SK-N-SH (cell line): ENCODE data around the gene COBL. TPM values are rescaled to one million over a fixed set of nuclear protein-coding genes. Genes with fewer than 3 reads are reported as not detected.

Experiments
- CTCF ChIA-PET: fragments of 300-600, 350-600 bp; formaldehyde crosslinking; extraction: SDS; loops from one replicate; lab custom pipeline; 2021; lab: Yijun Ruan, JAX
- POLR2A ChIA-PET: fragments of 350-600 bp; sonication (Branson Sonifier 250); formaldehyde crosslinking; extraction: SDS; loops from one replicate; lab custom pipeline; 2020; ENCODE audit warnings: antibody characterized with exemption, inconsistent platforms; lab: Yijun Ruan, JAX
- DNase-seq: peaks from one replicate; pipeline ENCODE4 v3.0.0; 2012
- H2AFZ ChIP-seq: fragments of 200-600 bp; sonication (generic); 2 replicates; pipeline ENCODE4 v1.8.1; 2016; ENCODE audit warnings: antibody characterized with exemption, mild to moderate bottlenecking, low read depth
- H3F3A ChIP-seq: fragments of 200-600 bp; sonication (generic); replicated peaks from 2 replicates; pipeline ENCODE3; 2016; ENCODE audit warnings: antibody characterized with exemption, mild to moderate bottlenecking; ENCODE audit not compliant: insufficient read depth
- H3K27ac ChIP-seq, 2 experiments: fragments of 200-500 bp in 1 of 2; fragments of 200-600 bp in 1 of 2; sonication (Bioruptor generic) in 1 of 2; sonication (generic), shearing (Covaris generic) in 1 of 2; 2 replicates each; pipeline versions ENCODE4 v1.5.1 to v1.6.1; 2014 to 2016; ENCODE audit warnings: low read depth in 2 of 2, inconsistent platforms in 1 of 2, low read length in 1 of 2, mild to moderate bottlenecking in 1 of 2, mixed read lengths in 1 of 2
- H3K27me3 ChIP-seq: fragments of 200-600 bp; sonication (generic), shearing (Covaris generic); 2 replicates; pipeline ENCODE4 v1.6.1; 2016; ENCODE audit warnings: mixed run types; ENCODE audit not compliant: insufficient read depth
- H3K36me3 ChIP-seq, 2 experiments: fragments of 200-500 bp in 1 of 2; fragments of 200-600 bp in 1 of 2; sonication (Bioruptor generic) in 1 of 2; sonication (generic) in 1 of 2; replicated peaks in 1 of 2; 2 replicates each; pipeline versions ENCODE3 to v1.5.1; 2014 to 2016; ENCODE audit warnings: low read length in 1 of 2, mild to moderate bottlenecking in 1 of 2; ENCODE audit not compliant: insufficient read depth in 2 of 2, control insufficient read depth in 1 of 2
- H3K4me1 ChIP-seq, 2 experiments: fragments of 200-500 bp in 1 of 2; fragments of 200-600 bp in 1 of 2; sonication (Bioruptor generic) in 1 of 2; sonication (generic), shearing (Covaris generic) in 1 of 2; 2 replicates each; pipeline versions ENCODE4 v1.5.1 to v1.6.1; 2014 to 2016; ENCODE audit warnings: low read depth in 1 of 2, low read length in 1 of 2, mixed run types in 1 of 2; ENCODE audit not compliant: insufficient read depth in 2 of 2, control insufficient read depth in 1 of 2
- H3K4me2 ChIP-seq: fragments of 200-600 bp; sonication (generic), shearing (Covaris generic); 2 replicates; pipeline ENCODE4 v1.6.1; 2017; ENCODE audit warnings: mixed run types
- H3K4me3 ChIP-seq, 2 experiments: fragments of 200-500 bp in 1 of 2; fragments of 200-600 bp in 1 of 2; sonication (Bioruptor generic) in 1 of 2; sonication (generic), shearing (Covaris generic) in 1 of 2; 2 replicates each; pipeline versions ENCODE4 v1.5.1 to v1.8.1; 2014 to 2016; ENCODE audit warnings: low read depth in 2 of 2, inconsistent platforms in 1 of 2, low read length in 1 of 2, mild to moderate bottlenecking in 1 of 2, mixed read lengths in 1 of 2, moderate library complexity in 1 of 2
- H3K79me2 ChIP-seq: fragments of 200-600 bp; sonication (generic); 2 replicates; pipeline ENCODE4 v1.8.1; 2017; ENCODE audit warnings: mild to moderate bottlenecking; ENCODE audit not compliant: insufficient read depth
- H3K9ac ChIP-seq: fragments of 200-600 bp; sonication (generic); 2 replicates; pipeline ENCODE4 v1.6.1; 2017; ENCODE audit warnings: mixed run types
- H3K9me2 ChIP-seq: fragments of 200-600 bp; sonication (generic); 2 replicates; pipeline ENCODE4 v1.6.1; 2017; ENCODE audit warnings: mixed run types
- H3K9me3 ChIP-seq: fragments of 200-600 bp; sonication (generic); 2 replicates; pipeline ENCODE4 v1.6.1; 2017; ENCODE audit warnings: mixed run types, mild to moderate bottlenecking, moderate library complexity
- H4K20me1 ChIP-seq: fragments of 200-600 bp; sonication (generic); 2 replicates; pipeline ENCODE4 v1.6.1; 2017; ENCODE audit warnings: mild to moderate bottlenecking, mixed run types; ENCODE audit not compliant: insufficient read depth
- CHD2 ChIP-seq: fragments of 150-350 bp; IDR thresholded peaks from 2 replicates; pipeline ENCODE4 v1.6.1; 2018; ENCODE audit warnings: low read length; ENCODE audit not compliant: partially characterized antibody
- CTCF ChIP-seq: fragments of 200-600 bp; sonication (generic); IDR thresholded peaks from 2 replicates; pipeline ENCODE4 v1.6.1; 2017; ENCODE audit warnings: antibody characterized with exemption, mild to moderate bottlenecking, moderate library complexity
- ELF1 ChIP-seq: IDR thresholded peaks from 2 replicates; pipeline ENCODE4 v1.4.0; 2012
- FOSL2 ChIP-seq: IDR thresholded peaks from 2 replicates; pipeline ENCODE4 v1.4.0; 2012; ENCODE audit warnings: low read depth, mild to moderate bottlenecking, moderate library complexity, borderline replicate concordance
- FOXJ3 ChIP-seq: sonication (generic); formaldehyde crosslinking; IDR thresholded peaks from 2 replicates; pipeline ENCODE4 v1.5.1; 2020; ENCODE audit warnings: mild to moderate bottlenecking, missing genetic modification reagents
- JUND ChIP-seq: IDR thresholded peaks from 2 replicates; pipeline ENCODE4 v1.4.0; 2012
- MAX ChIP-seq: IDR thresholded peaks from 2 replicates; pipeline ENCODE4 v1.4.0; 2012; ENCODE audit warnings: low read depth
- MEF2A ChIP-seq: IDR thresholded peaks from 2 replicates; pipeline ENCODE4 v1.4.0; 2012; ENCODE audit warnings: low read depth, borderline replicate concordance
- PBX3 ChIP-seq: IDR thresholded peaks from 2 replicates; pipeline ENCODE4; 2012
- POLR2AphosphoS5 ChIP-seq: IDR thresholded peaks from 2 replicates; pipeline ENCODE4 v1.6.1; 2012; ENCODE audit warnings: low read depth, low read length
- RFX5 ChIP-seq: IDR thresholded peaks from 2 replicates; pipeline ENCODE4 v1.6.1; 2012; ENCODE audit warnings: mild to moderate bottlenecking, improper control_type of control experiment, low read length
- RXRA ChIP-seq: IDR thresholded peaks from 2 replicates; pipeline ENCODE4 v1.4.0; 2012; ENCODE audit warnings: low read depth, mild to moderate bottlenecking, borderline replicate concordance
- TCF12 ChIP-seq: IDR thresholded peaks from 2 replicates; pipeline ENCODE4 v1.4.0; 2012
- USF1 ChIP-seq: IDR thresholded peaks from 2 replicates; pipeline ENCODE4 v1.4.0; 2012; ENCODE audit warnings: low read depth, borderline replicate concordance
- ZBTB33 ChIP-seq: IDR thresholded peaks from 2 replicates; pipeline ENCODE4 v1.4.0; 2012; ENCODE audit warnings: low read depth, borderline replicate concordance
- WGBS: methylation state at CpG from one replicate; pipeline ENCODE4 v1.1.6; 2017; ENCODE audit warnings: low lambda C conversion rate; 5-methylcytosine and 5-hydroxymethylcytosine counted together
- polyA plus RNA-seq, 3 experiments: library from polyadenylated mRNA; depleted of rRNA; stranded (reverse); fragments of >200 nt; gene quantifications; 2 replicates each; pipeline ENCODE4 v1.2.3, GENCODE V29; 2012
- TF ChIP-seq, protein P1 (sequence below): fragments of 150-350 bp; IDR thresholded peaks from 2 replicates; pipeline ENCODE4 v1.6.1; 2017; ENCODE audit warnings: antibody characterized with exemption, low read length, low read depth, borderline replicate concordance
- TF ChIP-seq, protein P2 (sequence below): fragments of 150-350 bp; IDR thresholded peaks from 2 replicates; pipeline ENCODE4 v1.6.1; 2016; ENCODE audit warnings: mild to moderate bottlenecking, low read depth, low read length

Gene COBL
- polyA plus RNA-seq, 1 of the 3 experiments (the other 2 are of a cell fraction) = under 0.01 TPM

- TF ChIP-seq, protein P1, sequence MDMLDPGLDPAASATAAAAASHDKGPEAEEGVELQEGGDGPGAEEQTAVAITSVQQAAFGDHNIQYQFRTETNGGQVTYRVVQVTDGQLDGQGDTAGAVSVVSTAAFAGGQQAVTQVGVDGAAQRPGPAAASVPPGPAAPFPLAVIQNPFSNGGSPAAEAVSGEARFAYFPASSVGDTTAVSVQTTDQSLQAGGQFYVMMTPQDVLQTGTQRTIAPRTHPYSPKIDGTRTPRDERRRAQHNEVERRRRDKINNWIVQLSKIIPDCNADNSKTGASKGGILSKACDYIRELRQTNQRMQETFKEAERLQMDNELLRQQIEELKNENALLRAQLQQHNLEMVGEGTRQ = no peak
- no peak for TF ChIP-seq TCF12
- TF ChIP-seq PBX3 = no peak
- TF ChIP-seq POLR2AphosphoS5 = no peak
- TF ChIP-seq, protein P2, sequence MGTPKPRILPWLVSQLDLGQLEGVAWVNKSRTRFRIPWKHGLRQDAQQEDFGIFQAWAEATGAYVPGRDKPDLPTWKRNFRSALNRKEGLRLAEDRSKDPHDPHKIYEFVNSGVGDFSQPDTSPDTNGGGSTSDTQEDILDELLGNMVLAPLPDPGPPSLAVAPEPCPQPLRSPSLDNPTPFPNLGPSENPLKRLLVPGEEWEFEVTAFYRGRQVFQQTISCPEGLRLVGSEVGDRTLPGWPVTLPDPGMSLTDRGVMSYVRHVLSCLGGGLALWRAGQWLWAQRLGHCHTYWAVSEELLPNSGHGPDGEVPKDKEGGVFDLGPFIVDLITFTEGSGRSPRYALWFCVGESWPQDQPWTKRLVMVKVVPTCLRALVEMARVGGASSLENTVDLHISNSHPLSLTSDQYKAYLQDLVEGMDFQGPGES = no peak
These were observed 40.4 kb upstream of the COBL start (continued) for GRCh38 chr7:51356849-51357516.

DNA sequence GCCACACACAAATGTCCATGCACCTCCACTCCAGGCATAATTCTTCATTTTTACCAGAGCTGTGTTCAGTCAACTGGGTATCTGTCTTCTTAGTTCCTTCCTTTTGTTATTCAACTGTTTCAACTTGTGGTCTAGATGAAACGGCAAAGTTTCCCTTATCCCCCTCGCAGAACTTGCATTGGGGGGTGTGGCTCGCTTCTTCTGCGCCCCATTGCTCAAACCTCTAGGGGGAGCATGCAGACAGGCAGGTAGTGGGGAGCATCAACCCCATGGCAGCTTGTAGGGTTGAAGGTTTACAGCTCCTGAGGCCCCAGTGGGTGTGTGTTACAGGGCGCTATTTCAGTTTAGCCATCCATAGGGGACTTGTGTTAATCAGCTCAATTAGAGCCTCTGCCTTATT, 38.3 kb upstream of the COBL start:
- no peak overlapping the region for H3K4me3 ChIP-seq
- no peaks in the 10 kb centered on the region for H3K36me3 ChIP-seq
- CTCF ChIA-PET = interaction anchor here (0.6 to 8.6 kb wide), 6 partner anchors 10 to 1262 kb away, joined by 3 to 76 read pairs (median 5); no protein-coding TSS in a partner anchor
- H3K9me3 ChIP-seq = no peaks in the 10 kb centered on the region
- no peaks in the 10 kb centered on the region for H3K79me2 ChIP-seq
- H4K20me1 ChIP-seq = no peaks in the 10 kb centered on the region
- no peaks in the 10 kb centered on the region for H3K9me2 ChIP-seq
- no peaks in the 10 kb centered on the region for H3K4me1 ChIP-seq
- no peak for DNase-seq
- TF ChIP-seq MAX = no peak
- TF ChIP-seq FOSL2 = no peak
- TF ChIP-seq CHD2 = no peak
- no peak for TF ChIP-seq RFX5
- no peak for TF ChIP-seq MEF2A
- POLR2A ChIA-PET = no interaction called here
- no peak overlapping the region for H3K9ac ChIP-seq
- H3K27ac ChIP-seq = no peak overlapping the region
- no peaks in the 10 kb centered on the region for H3F3A ChIP-seq
- no peak overlapping the region for H2AFZ ChIP-seq
- no peaks in the 10 kb centered on the region for H3K27me3 ChIP-seq
- WGBS = 40% methylated on average over 5 of the region's 5 CpGs
- no peak overlapping the region for H3K4me2 ChIP-seq

- Histone ChIP-seq H4K20me1 (no peaks in the 10 kb centered on the region), H3K36me3 (no peaks in the 10 kb centered on the region), H3K9me3 (no peaks in the 10 kb centered on the region), H3K4me3 (no peak overlapping the region), H3K9ac (no peak overlapping the region), H2AFZ (no peak overlapping the region), H3F3A (no peaks in the 10 kb centered on the region), H3K27ac (no peak overlapping the region), H3K4me1 (no peaks in the 10 kb centered on the region), H3K27me3 (no peaks in the 10 kb centered on the region), H3K4me2 (no peak overlapping the region), H3K79me2 (no peaks in the 10 kb centered on the region), H3K9me2 (no peaks in the 10 kb centered on the region)
- DNase-seq = no peak
- ChIA-PET POLR2A (no interaction called here), CTCF (interaction anchor here (1.1 to 8.6 kb wide), 3 partner anchors 10 to 192 kb away, joined by 6 to 76 read pairs (median 16); no protein-coding TSS in a partner anchor)
- WGBS = 29% methylated on average over 2 of the region's 2 CpGs
- TF ChIP-seq TCF12 (no peak), RFX5 (no peak), FOSL2 (no peak), CTCF (no peak), MEF2A (no peak), ELF1 (no peak), RXRA (no peak), FOXJ3 (CRISPR knock-in tag) (no peak), JUND (no peak), USF1 (no peak), ZBTB33 (no peak)
These were observed 37.8 kb upstream of the COBL start for GRCh38 chr7:51354434-51354833.
